HCT116 (cell line): ENCODE results near the gene ZBTB5. TPM values are rescaled to one million over a fixed set of nuclear protein-coding genes. Genes with fewer than 3 reads are reported as not detected.
A peak's percentile ranks its signal among the peaks of the same experiment; 100 is the strongest.

Experiments
- ATAC-seq: fragments of 200-7000 bp; cut with Tn5 transposase; 2 replicates; pipeline ENCODE4 v1.9.1; 2020; ENCODE audit warnings: mild to moderate bottlenecking, moderate library complexity
- BruUV-seq: library from RNA; stranded (reverse); fragments of 400-500 nt; replicated peaks from 2 replicates; lab custom pipeline; 2021; lab: Mats Ljungman, UMichigan
- CTCF ChIA-PET: fragments of 300-600 bp; sonication (Branson Sonifier 250); formaldehyde crosslinking; loops from one replicate; lab custom pipeline; 2021; ENCODE audit warnings: antibody characterized with exemption; lab: Charles Lee
- POLR2A ChIA-PET: fragments of 300-600, 350-600 bp; sonication (Branson Sonifier 250); formaldehyde crosslinking; loops from one replicate; lab custom pipeline; 2021; ENCODE audit warnings: antibody characterized with exemption; lab: Charles Lee
- RAD21 ChIA-PET, 2 experiments: fragments of 300-600 bp; sonication (Branson Sonifier 250); formaldehyde crosslinking; loops; one replicate each; lab custom pipeline; 2023; ENCODE audit warnings: low total read pairs in 2 of 2; ENCODE audit not compliant: uncharacterized antibody in 2 of 2, unreplicated experiment in 2 of 2, low non-redundant PET in 1 of 2; lab: Charles Lee
- DNase-seq: peaks from one replicate; pipeline ENCODE4 v3.0.0-alpha.2; 2010; ENCODE audit warnings: low read depth, low spot score
- H2AFZ ChIP-seq: fragments of 200-600 bp; shearing (Covaris generic), sonication (generic); 2 replicates; pipeline ENCODE4 v1.6.1; 2017; ENCODE audit warnings: low read depth, mixed run types, mixed read lengths, antibody characterized with exemption, low read length; ENCODE audit not compliant: poor library complexity, severe bottlenecking
- H3K27ac ChIP-seq: 2 replicates; pipeline ENCODE4 v1.5.1; 2012; ENCODE audit warnings: low read depth, low read length
- H3K27me3 ChIP-seq: fragments of 200-600 bp; sonication (generic); 2 replicates; pipeline ENCODE4 v1.6.1; 2016; ENCODE audit warnings: mixed run types, low read length, mixed read lengths; ENCODE audit not compliant: insufficient read depth
- H3K36me3 ChIP-seq, 2 experiments: fragments of 200-500 bp in 1 of 2; fragments of 200-600 bp in 1 of 2; sonication (Bioruptor generic) in 1 of 2; sonication (generic) in 1 of 2; 2 replicates each; pipeline versions ENCODE4 v1.5.1 to v1.6.1; 2014 to 2016; ENCODE audit warnings: low read length in 2 of 2, inconsistent platforms in 1 of 2, mixed read lengths in 1 of 2, mixed run types in 1 of 2; ENCODE audit not compliant: insufficient read depth in 2 of 2, control insufficient read depth in 1 of 2
- H3K4me1 ChIP-seq, 2 experiments: fragments of 200-600 bp in 1 of 2; sonication (generic) in 1 of 2; 2 replicates each; pipeline versions ENCODE4 v1.5.1 to v1.6.1; 2012 to 2017; ENCODE audit warnings: low read length in 2 of 2, inconsistent platforms in 1 of 2, mild to moderate bottlenecking in 1 of 2, mixed read lengths in 1 of 2, mixed run types in 1 of 2, moderate library complexity in 1 of 2; ENCODE audit not compliant: insufficient read depth in 2 of 2, control insufficient read depth in 1 of 2
- H3K4me2 ChIP-seq: fragments of 200-600 bp; sonication (generic); 2 replicates; pipeline ENCODE4 v1.6.1; 2017; ENCODE audit warnings: mixed run types, low read length, mixed read lengths
- H3K4me3 ChIP-seq, 2 experiments: fragments of 200-600 bp in 1 of 2; sonication (generic) in 1 of 2; replicated peaks in 1 of 2; 2 replicates each; pipeline ENCODE4 v1.5.1; 2011 to 2016; ENCODE audit warnings: low read length in 2 of 2, control low read depth in 1 of 2, low read depth in 1 of 2, mild to moderate bottlenecking in 1 of 2, mixed read lengths in 1 of 2, mixed run types in 1 of 2
- H3K79me2 ChIP-seq: fragments of 200-600 bp; sonication (generic); 2 replicates; pipeline ENCODE4 v1.6.1; 2017; ENCODE audit warnings: mild to moderate bottlenecking, mixed run types, low read length, moderate library complexity, mixed read lengths; ENCODE audit not compliant: insufficient read depth
- H3K9ac ChIP-seq: fragments of 200-600 bp; sonication (generic); 2 replicates; pipeline ENCODE4 v1.6.1; 2016; ENCODE audit warnings: low read length, mixed read lengths
- H3K9me2 ChIP-seq: fragments of 200-600 bp; sonication (generic), shearing (Covaris generic); 2 replicates; pipeline ENCODE4 v1.6.1; 2017; ENCODE audit warnings: mixed run types, mild to moderate bottlenecking, moderate library complexity; ENCODE audit not compliant: insufficient read depth
- H3K9me3 ChIP-seq, 2 experiments: fragments of 200-500 bp in 1 of 2; fragments of 200-600 bp in 1 of 2; sonication (Bioruptor generic) in 1 of 2; sonication (generic) in 1 of 2; 2 replicates each; pipeline ENCODE4 v1.6.1; 2014 to 2017; ENCODE audit warnings: low read length in 2 of 2, mixed read lengths in 2 of 2, inconsistent platforms in 1 of 2, low read depth in 1 of 2, mild to moderate bottlenecking in 1 of 2, mixed run types in 1 of 2, moderate library complexity in 1 of 2; ENCODE audit not compliant: control insufficient read depth in 1 of 2, insufficient read depth in 1 of 2
- H4K20me1 ChIP-seq: fragments of 200-600 bp; sonication (generic), shearing (Covaris generic); 2 replicates; pipeline ENCODE4 v1.6.1; 2017; ENCODE audit warnings: mixed run types, mild to moderate bottlenecking, moderate library complexity; ENCODE audit not compliant: insufficient read depth
- CEBPB ChIP-seq: IDR thresholded peaks from 2 replicates; pipeline ENCODE4 v1.6.1; 2012; ENCODE audit warnings: low read depth
- EGR1 ChIP-seq: IDR thresholded peaks from 2 replicates; pipeline ENCODE4 v1.6.1; 2012; ENCODE audit warnings: low read depth
- ELF1 ChIP-seq: IDR thresholded peaks from 2 replicates; pipeline ENCODE4 v1.6.1; 2012; ENCODE audit warnings: low read depth, borderline replicate concordance
- FOSL1 ChIP-seq: IDR thresholded peaks from 2 replicates; pipeline ENCODE4 v1.6.1; 2012; ENCODE audit warnings: low read depth
- JUND ChIP-seq: IDR thresholded peaks from 2 replicates; pipeline ENCODE4 v1.6.1; 2012
- POLR2A ChIP-seq: IDR thresholded peaks from 2 replicates; pipeline ENCODE4 v1.7.0; 2011; ENCODE audit warnings: borderline replicate concordance; ENCODE audit not compliant: insufficient read depth, insufficient read length; ENCODE audit errors: extremely low read depth
- POLR2AphosphoS5 ChIP-seq: IDR thresholded peaks from 2 replicates; pipeline ENCODE4 v1.6.1; 2011; ENCODE audit warnings: mild to moderate bottlenecking, low read depth, low read length, moderate library complexity
- SP1 ChIP-seq: IDR thresholded peaks from 2 replicates; pipeline ENCODE4 v1.6.1; 2012; ENCODE audit warnings: low read depth
- TCF7L2 ChIP-seq: IDR thresholded peaks from 2 replicates; pipeline ENCODE4 v1.7.0; 2011; ENCODE audit warnings: borderline replicate concordance, inconsistent platforms; ENCODE audit not compliant: insufficient read depth, insufficient read length; ENCODE audit errors: extremely low read depth
- ZFX ChIP-seq: fragments of 450-650 bp; IDR thresholded peaks from 2 replicates; pipeline ENCODE4 v1.6.1; 2017
- ZNF274 ChIP-seq: fragments of 200-500 bp; sonication (Bioruptor generic); IDR thresholded peaks from 2 replicates; pipeline ENCODE4 v1.6.1; 2014; ENCODE audit warnings: mild to moderate bottlenecking, low read depth, low read length, inconsistent platforms
- intact Hi-C: fragments of 100-400 bp; cut with micrococcal nuclease; formaldehyde crosslinking; loops from 2 replicates; pipeline ENCODE4 v1.10.0; 2022
- total RNA-seq: library from RNA; stranded (reverse); gene quantifications from one replicate; pipeline ENCODE4 v1.2.1, GENCODE V29; 2021; ENCODE audit not compliant: unreplicated experiment
- TF ChIP-seq, protein P1 (sequence below): IDR thresholded peaks from 2 replicates; pipeline ENCODE4 v1.6.1; 2012

ZBTB5 gene
- total RNA-seq, 1 experiment from 2014 or later = 22.3 TPM

DNA sequence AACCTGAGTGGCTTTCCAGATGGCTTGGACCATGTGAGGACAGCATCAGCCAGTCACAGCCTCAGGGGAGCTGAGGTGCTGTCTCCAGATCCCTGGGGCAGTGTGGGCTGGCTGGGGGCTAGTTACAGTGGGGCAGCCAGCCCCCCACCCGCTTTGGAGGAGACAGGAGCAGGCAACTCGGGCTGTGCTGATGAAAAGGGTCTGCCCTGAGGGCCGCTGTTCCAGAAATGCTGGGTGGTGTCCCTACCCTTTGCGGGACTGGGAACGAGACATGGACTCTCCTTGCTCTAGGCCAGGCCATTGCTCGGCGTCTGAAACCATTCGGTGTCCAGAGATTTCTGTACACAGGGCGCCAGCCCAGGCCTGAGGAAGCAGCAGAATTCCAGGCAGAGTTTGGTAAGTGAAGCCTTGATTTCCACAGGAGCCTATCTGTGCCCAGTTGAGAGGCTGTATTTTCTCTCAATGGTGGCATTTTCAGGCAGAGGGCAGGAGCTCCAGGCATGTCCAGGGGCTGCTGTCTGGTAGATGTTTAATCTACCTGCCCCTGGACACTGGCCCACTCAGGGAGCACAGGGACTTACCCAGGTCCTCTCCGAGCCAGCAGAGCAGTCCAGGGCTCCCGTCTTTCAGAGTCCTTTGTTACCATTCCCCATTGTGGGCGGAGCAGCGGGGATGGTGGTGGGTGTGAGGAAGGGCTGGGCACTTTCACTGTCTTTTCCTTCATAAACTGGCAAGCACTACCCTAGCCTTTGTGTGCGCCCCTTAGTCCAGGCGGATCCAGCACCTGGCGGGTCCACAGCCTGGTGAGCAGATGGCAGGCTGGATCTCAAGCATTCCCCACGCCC lies 35.6 kb downstream of the ZBTB5 start:
- intact Hi-C loops = no loop called here
- RAD21 ChIA-PET = no interaction called here
- peaks cover 31 to 60% of the 10 kb centered on the region in 2 experiments for H3K36me3 ChIP-seq

DNA sequence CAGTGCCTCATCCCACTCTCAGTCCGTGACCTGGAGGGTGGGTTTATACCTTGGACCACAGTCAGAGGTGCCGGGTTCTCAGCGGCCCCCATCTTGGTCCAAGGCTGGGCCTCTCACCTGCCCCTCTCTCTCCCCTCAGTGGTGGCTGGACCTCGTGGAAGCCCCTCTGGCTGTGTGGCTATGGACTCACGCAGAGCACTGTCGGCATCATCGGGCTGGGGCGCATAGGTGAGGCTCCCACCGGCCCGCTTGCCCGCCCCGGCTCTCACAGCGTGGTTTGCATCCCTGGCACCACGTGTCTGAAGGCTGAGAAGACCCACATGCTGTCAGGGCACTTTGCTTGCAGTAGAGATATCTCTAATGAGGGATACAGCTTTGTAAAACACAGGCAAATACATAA lies 36.9 kb downstream of the ZBTB5 start:
- ATAC-seq = no peak
- ChIA-PET POLR2A (no interaction called here), RAD21 (no interaction called here), CTCF (no interaction called here)
- H3K27ac ChIP-seq = no peak overlapping the region
- H4K20me1 ChIP-seq = no peaks in the 10 kb centered on the region
- H3K4me3 ChIP-seq = no peak overlapping the region
- BruUV-seq = no TSS peak
- peaks cover 38% of the 10 kb centered on the region for H3K79me2 ChIP-seq
- no peaks in the 10 kb centered on the region for H3K9me2 ChIP-seq
- intact Hi-C loops = no loop called here
- DNase-seq = no peak
- TF ChIP-seq JUND (no peak), CEBPB (no peak), FOSL1 (no peak), TCF7L2 (no peak)
- TF ChIP-seq, protein P1, sequence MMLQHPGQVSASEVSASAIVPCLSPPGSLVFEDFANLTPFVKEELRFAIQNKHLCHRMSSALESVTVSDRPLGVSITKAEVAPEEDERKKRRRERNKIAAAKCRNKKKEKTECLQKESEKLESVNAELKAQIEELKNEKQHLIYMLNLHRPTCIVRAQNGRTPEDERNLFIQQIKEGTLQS = no peak
- H3K9ac ChIP-seq = no peak overlapping the region
- no peaks in the 10 kb centered on the region for H3K9me3 ChIP-seq
- no peak overlapping the region for H3K4me2 ChIP-seq
- no peaks in the 10 kb centered on the region for H3K27me3 ChIP-seq
- no peak overlapping the region for H2AFZ ChIP-seq
- H3K36me3 ChIP-seq = peaks cover 31 to 49% of the 10 kb centered on the region in 2 experiments
- peaks cover 4 to 9% of the 10 kb centered on the region in 2 experiments; a peak in 3 of 4 replicates for H3K4me1 ChIP-seq

More for the DNA sequence above, 35.6 kb downstream of the ZBTB5 start:
- H3K9me2 ChIP-seq = no peaks in the 10 kb centered on the region
- no TSS peak for BruUV-seq
- ChIA-PET POLR2A (no interaction called here), CTCF (no interaction called here)
- no peak for DNase-seq
- no peak overlapping the region for H2AFZ ChIP-seq
- no peak overlapping the region for H3K9ac ChIP-seq
- no peaks in the 10 kb centered on the region for H3K9me3 ChIP-seq
- no peaks in the 10 kb centered on the region for H4K20me1 ChIP-seq
- no peaks in the 10 kb centered on the region for H3K27me3 ChIP-seq
- H3K4me3 ChIP-seq = no peak overlapping the region
- H3K4me1 ChIP-seq = no peaks in the 10 kb centered on the region
- no peak for ATAC-seq
- TF ChIP-seq, protein P1 = no peak
- TF ChIP-seq ZFX = no peak
- no peak for TF ChIP-seq SP1
- no peak for TF ChIP-seq EGR1
- peak; percentile 27; the same call in 1 of the 2 replicates for TF ChIP-seq POLR2AphosphoS5
- TF ChIP-seq POLR2A = no peak
- TF ChIP-seq ELF1 = no peak
- TF ChIP-seq ZNF274 = no peak
- TF ChIP-seq, all 23 proteins: peak for 1
- no peak overlapping the region for H3K27ac ChIP-seq
- no peak overlapping the region for H3K4me2 ChIP-seq
- peaks cover 31% of the 10 kb centered on the region for H3K79me2 ChIP-seq
